GM12873 (cell line): Measurements from ENCODE around the gene MPV17L.

ENCODE experiments used
- TF ChIP-seq, protein P1 (sequence below): IDR thresholded peaks from 2 replicates; pipeline ENCODE4 v1.5.1; 2012; ENCODE audit warnings: low read depth, mild to moderate bottlenecking, moderate library complexity, low read length, control low read depth; ENCODE audit not compliant: insufficient read depth; ENCODE audit errors: missing control alignments

Gene MPV17L

DNA sequence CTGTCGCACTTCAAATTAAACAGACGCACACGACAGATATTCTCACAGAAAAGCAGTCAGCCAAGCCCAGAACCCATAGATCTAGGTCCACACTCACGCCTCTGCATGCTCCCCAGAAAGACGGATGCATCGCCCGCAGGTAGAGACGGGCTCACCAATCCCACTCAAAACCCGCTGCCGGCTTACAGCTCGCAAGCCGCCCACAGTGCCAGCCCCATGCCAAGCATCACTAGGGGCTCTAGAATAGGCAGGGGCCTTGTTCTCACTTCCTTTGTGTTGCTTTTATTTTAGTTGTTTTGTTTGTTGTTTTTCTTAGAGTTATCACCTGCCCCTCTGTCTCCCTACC lies 38.5 kb downstream of the MPV17L start:
- TF ChIP-seq, protein P1, sequence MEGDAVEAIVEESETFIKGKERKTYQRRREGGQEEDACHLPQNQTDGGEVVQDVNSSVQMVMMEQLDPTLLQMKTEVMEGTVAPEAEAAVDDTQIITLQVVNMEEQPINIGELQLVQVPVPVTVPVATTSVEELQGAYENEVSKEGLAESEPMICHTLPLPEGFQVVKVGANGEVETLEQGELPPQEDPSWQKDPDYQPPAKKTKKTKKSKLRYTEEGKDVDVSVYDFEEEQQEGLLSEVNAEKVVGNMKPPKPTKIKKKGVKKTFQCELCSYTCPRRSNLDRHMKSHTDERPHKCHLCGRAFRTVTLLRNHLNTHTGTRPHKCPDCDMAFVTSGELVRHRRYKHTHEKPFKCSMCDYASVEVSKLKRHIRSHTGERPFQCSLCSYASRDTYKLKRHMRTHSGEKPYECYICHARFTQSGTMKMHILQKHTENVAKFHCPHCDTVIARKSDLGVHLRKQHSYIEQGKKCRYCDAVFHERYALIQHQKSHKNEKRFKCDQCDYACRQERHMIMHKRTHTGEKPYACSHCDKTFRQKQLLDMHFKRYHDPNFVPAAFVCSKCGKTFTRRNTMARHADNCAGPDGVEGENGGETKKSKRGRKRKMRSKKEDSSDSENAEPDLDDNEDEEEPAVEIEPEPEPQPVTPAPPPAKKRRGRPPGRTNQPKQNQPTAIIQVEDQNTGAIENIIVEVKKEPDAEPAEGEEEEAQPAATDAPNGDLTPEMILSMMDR: no peak

GRCh38 chr16:15434425-15435215 lies 39.1 kb downstream of the MPV17L start, which contains the start of gene BMERB1:
Gene BMERB1, plus strand, starts transcription at chr16:15434588. Its CDS starts 66 bp downstream, at chr16:15434654.
- TF ChIP-seq, protein P1: no peak

GRCh38 chr16:15435216-15435864 lies 39.8 kb downstream of the MPV17L start:
- TF ChIP-seq, protein P1: no peak

DNA sequence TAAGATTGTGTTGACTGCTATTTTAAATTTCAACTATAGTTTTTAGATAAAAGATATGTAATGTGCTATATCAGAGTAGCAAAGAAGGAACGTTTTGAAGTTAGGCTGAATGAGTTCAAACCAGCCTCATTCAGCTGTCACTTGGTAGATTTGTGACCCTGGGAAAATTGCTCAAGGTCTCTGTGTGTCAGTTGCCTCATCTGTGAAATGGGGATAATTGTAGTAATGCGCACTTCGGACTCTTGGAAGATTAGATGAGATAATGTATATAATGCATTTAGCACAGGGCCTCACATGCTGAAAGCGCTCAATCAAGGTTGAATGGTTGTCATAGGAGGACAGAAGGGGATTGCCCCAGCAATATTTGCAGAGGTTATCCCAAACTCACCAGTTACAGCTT lies 43.5 kb downstream of the MPV17L start:
- TF ChIP-seq, protein P1: no peak

GRCh38 chr16:15439521-15439920 lies 44.0 kb downstream of the MPV17L start:
- TF ChIP-seq, protein P1: no peak

- TF ChIP-seq, protein P1: no peak
Observed at GRCh38 chr16:15440852-15441251, 45.3 kb downstream of the MPV17L start.

GRCh38 chr16:15443753-15444152 lies 48.2 kb downstream of the MPV17L start:
- TF ChIP-seq, protein P1: no peak
